Spleen (tissue), 7 donors: ENCODE measurements around the gene TFPI.

ENCODE experiments used
- CTCF ChIP-seq, 11 experiments: fragments of 200-600 bp in 7 of 11; fragments of 450-650 bp in 4 of 11; sonication (generic) in 4 of 11; IDR thresholded peaks in 8 of 11; conservative IDR thresholded peaks in 3 of 11; 1 replicate in 7 of 11; 2 replicates in 4 of 11; pipeline versions ENCODE4 v1.4.0 to v1.8.0; 2016 to 2021; ENCODE audit warnings: antibody characterized with exemption in 11 of 11, inconsistent platforms in 4 of 11, mild to moderate bottlenecking in 1 of 11
- POLR2A ChIP-seq, 3 donors: fragments of 450-650 bp; IDR thresholded peaks; one replicate each; pipeline ENCODE4 v1.5.1; 2017; ENCODE audit warnings: antibody characterized with exemption in 3 of 3, mild to moderate bottlenecking in 1 of 3
- POLR2AphosphoS5 ChIP-seq, 3 donors: sonication (generic); formaldehyde crosslinking; IDR thresholded peaks; one replicate each; pipeline ENCODE4 v1.5.1; 2017; ENCODE audit warnings: antibody characterized with exemption in 3 of 3
- donor health status: DM: no; HTN: no; CAD: no; lungs with moderate emphysema.
- donor health status: DM: no; HTN: no; CAD: no.
- donor health status: DM: no; HTN: no; CAD: no.

- no peak for TF ChIP-seq CTCF (IDR thresholded peaks at IDR 0.05 in 8 of 11, conservative IDR thresholded peaks at IDR 0.05 in 3 of 11)
- no peak for TF ChIP-seq POLR2A (IDR thresholded peaks at IDR 0.05)
- TF ChIP-seq POLR2AphosphoS5 (IDR thresholded peaks at IDR 0.05): no peak
Measured at GRCh38 chr2:187566712-187567111, 12.5 kb upstream of the TFPI start.
